ENCODE data around the gene MAP3K4. TPM values are rescaled to one million over a fixed set of nuclear protein-coding genes. Genes with fewer than 3 reads are reported as not detected.

The MAP3K4 gene
- polyA plus RNA-seq, 1 experiment, result 12.7 TPM

DNA sequence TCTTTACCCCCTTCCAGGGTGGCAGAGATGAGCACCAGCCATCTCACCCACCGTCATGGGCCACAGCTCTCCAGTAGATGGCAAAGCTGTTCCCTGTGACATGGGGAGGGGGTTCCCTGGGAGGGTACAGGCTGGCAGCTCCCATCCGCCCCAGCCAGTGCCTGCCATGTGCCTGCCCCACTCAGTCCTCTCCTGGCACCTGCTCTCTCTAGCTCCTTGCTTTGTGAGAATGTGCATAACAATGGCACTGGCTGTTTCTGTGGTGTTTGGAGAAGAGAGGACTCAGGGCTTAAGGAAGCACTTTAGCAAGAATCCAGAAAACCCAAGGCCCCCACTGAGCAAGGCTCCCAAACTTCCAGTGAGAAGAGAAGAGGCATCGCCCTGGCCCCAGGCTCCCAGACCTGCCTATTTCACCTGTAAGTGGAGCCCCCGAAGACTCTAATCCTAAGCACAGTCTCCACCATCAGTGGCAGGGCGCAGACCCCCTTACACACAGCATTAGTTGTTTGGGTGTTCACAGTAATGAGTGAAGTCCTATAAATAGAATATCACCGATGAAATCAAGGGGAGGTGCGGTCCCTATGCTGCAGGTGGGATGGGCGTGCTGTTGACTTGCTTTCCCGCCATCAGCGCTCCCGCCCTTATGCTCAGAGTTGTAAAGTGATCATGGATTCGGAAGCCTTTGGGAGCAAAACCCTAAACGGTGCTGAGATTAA lies 172.1 kb downstream of the MAP3K4 start:
- TF ChIP-seq, protein P1, sequence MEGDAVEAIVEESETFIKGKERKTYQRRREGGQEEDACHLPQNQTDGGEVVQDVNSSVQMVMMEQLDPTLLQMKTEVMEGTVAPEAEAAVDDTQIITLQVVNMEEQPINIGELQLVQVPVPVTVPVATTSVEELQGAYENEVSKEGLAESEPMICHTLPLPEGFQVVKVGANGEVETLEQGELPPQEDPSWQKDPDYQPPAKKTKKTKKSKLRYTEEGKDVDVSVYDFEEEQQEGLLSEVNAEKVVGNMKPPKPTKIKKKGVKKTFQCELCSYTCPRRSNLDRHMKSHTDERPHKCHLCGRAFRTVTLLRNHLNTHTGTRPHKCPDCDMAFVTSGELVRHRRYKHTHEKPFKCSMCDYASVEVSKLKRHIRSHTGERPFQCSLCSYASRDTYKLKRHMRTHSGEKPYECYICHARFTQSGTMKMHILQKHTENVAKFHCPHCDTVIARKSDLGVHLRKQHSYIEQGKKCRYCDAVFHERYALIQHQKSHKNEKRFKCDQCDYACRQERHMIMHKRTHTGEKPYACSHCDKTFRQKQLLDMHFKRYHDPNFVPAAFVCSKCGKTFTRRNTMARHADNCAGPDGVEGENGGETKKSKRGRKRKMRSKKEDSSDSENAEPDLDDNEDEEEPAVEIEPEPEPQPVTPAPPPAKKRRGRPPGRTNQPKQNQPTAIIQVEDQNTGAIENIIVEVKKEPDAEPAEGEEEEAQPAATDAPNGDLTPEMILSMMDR (IDR thresholded peaks at IDR 0.05; ENCODE audit: low read depth, low read length), result no peak
- Histone ChIP-seq H3K27me3 (ENCODE audit: control insufficient read depth, insufficient read depth, low read length) (no peaks in the 10 kb centered on the region), H3K9me3 (ENCODE audit: control insufficient read depth, insufficient read depth, low read length) (peaks cover 6% of the 10 kb centered on the region; the same call in 1 of the 2 replicates), H3K27ac (ENCODE audit: low read depth, low read length) (no peak overlapping the region), H3K4me3 (ENCODE audit: low read depth, low read length) (no peak overlapping the region)
- DNase-seq (ENCODE audit: low read depth, low spot score), result no peak
- POLR2A ChIA-PET, result no interaction called here
- CTCF ChIA-PET, result interaction anchor here (0.6 to 2.5 kb wide), 2 partner anchors 207 to 231 kb away, joined by 3 to 8 read pairs; no protein-coding TSS in a partner anchor

DNA sequence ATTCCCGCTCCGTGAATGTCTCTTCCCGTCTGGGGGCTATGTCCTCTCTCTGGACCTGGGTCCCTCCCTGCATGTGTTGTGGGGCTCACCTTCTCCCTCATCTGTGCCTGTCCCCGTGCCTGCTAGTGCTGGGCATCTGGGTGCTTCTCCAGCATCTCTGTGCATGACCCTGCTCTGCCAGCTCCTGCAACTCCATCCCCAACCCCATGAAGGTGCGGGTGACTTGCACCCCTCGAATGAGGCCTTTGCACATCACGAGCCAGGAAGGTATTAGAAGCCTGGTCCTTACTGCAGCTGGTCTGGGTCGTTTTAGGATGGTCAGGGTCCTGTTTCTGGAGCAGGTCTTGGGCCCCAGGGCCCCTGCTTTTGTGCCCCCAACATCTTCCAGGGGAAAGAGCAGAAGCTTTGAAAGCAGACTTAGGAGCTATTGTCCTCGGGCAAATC lies 172.6 kb downstream of the MAP3K4 start:
- no peak overlapping the region for H3K27ac ChIP-seq (ENCODE audit: low read depth, low read length)
- ChIA-PET POLR2A (no interaction called here), CTCF (interaction anchor here (0.6 to 1.5 kb wide), 2 partner anchors 207 to 230 kb away, joined by 3 to 7 read pairs; no protein-coding TSS in a partner anchor)
- TF ChIP-seq, protein P1 (IDR thresholded peaks at IDR 0.05; ENCODE audit: low read depth, low read length), result no peak
- DNase-seq (ENCODE audit: low read depth, low spot score), result no peak
- H3K27me3 ChIP-seq (ENCODE audit: control insufficient read depth, insufficient read depth, low read length), result no peaks in the 10 kb centered on the region
- H3K9me3 ChIP-seq (ENCODE audit: control insufficient read depth, insufficient read depth, low read length), result peaks cover 6% of the 10 kb centered on the region; the same call in 1 of the 2 replicates
- no peak overlapping the region for H3K4me3 ChIP-seq (ENCODE audit: low read depth, low read length)

DNA sequence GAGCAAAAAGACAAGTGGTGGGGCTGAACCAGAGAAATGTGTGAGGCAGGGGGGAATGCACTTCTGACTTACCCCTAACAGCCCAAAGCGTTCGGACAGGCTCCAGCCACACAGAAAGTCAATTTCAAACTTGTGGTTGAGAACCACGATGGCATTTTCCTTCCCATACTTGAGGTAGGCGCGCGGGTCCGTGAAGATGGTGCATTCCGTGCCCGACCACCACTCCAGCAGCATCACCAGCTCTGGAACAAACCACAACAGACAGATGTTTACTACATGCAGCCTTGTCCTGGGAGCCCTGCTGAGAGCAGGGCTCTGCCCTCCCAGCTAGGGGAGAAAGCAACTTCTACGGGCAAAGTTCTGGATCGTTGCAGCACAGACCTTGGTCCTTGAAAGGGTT lies 174.6 kb downstream of the MAP3K4 start:
- DNase-seq (ENCODE audit: low read depth, low spot score), result no peak
- H3K9me3 ChIP-seq (ENCODE audit: control insufficient read depth, insufficient read depth, low read length), result peaks cover 3% of the 10 kb centered on the region; the same call in 1 of the 2 replicates
- TF ChIP-seq, protein P1 (IDR thresholded peaks at IDR 0.05; ENCODE audit: low read depth, low read length), result no peak
- CTCF ChIA-PET, result interaction anchor here (1.2 kb wide), 1 partner anchor 208 kb away, joined by 3 read pairs; no protein-coding TSS in a partner anchor
- no peak overlapping the region for H3K4me3 ChIP-seq (ENCODE audit: low read depth, low read length)
- no peak overlapping the region for H3K27ac ChIP-seq (ENCODE audit: low read depth, low read length)
- no peaks in the 10 kb centered on the region for H3K27me3 ChIP-seq (ENCODE audit: control insufficient read depth, insufficient read depth, low read length)
- POLR2A ChIA-PET, result no interaction called here

DNA sequence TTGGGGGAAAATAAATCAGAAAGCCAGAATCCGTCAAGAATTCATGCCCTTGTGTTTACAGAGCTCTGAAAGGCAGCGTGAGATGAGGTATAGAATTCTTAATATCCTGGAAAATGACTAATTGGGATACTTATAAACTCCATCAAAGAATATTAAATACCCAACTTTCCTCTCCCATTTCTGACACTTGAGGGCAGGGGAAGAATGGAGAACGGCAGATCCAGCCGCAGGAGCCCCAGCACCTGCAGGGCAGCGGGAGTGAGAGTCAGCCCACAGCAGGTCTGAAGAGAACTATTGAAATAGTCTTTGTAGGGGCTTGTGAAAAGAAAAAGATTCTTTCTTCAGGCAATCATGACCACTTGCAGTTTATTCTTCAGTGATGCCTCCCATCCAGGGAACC lies 175.1 kb downstream of the MAP3K4 start:
- CTCF ChIA-PET, result interaction anchor here (0.6 kb wide), 1 partner anchor 204 kb away, joined by 3 read pairs; no protein-coding TSS in a partner anchor
- no peaks in the 10 kb centered on the region; the same call in 1 of the 2 replicates for H3K9me3 ChIP-seq (ENCODE audit: control insufficient read depth, insufficient read depth, low read length)
- TF ChIP-seq, protein P1 (IDR thresholded peaks at IDR 0.05; ENCODE audit: low read depth, low read length), result no peak
- no peaks in the 10 kb centered on the region for H3K27me3 ChIP-seq (ENCODE audit: control insufficient read depth, insufficient read depth, low read length)
- no peak overlapping the region for H3K4me3 ChIP-seq (ENCODE audit: low read depth, low read length)
- DNase-seq (ENCODE audit: low read depth, low spot score), result no peak
- no peak overlapping the region for H3K27ac ChIP-seq (ENCODE audit: low read depth, low read length)
- POLR2A ChIA-PET, result no interaction called here
